Loucy (cell line): ENCODE measurements around the gene TMPRSS15.

ENCODE experiments used
- CTCF ChIP-seq: fragments of 200-600 bp; sonication (generic); conservative IDR thresholded peaks from 2 replicates; pipeline ENCODE4 v1.5.1; 2014; ENCODE audit warnings: mild to moderate bottlenecking, antibody characterized with exemption, low read length
- EZH2phosphoT487 ChIP-seq: fragments of 200-600 bp; IDR thresholded peaks from 2 replicates; pipeline ENCODE4 v1.6.1; 2018; ENCODE audit warnings: antibody characterized with exemption, mild to moderate bottlenecking, moderate library complexity, borderline replicate concordance

DNA sequence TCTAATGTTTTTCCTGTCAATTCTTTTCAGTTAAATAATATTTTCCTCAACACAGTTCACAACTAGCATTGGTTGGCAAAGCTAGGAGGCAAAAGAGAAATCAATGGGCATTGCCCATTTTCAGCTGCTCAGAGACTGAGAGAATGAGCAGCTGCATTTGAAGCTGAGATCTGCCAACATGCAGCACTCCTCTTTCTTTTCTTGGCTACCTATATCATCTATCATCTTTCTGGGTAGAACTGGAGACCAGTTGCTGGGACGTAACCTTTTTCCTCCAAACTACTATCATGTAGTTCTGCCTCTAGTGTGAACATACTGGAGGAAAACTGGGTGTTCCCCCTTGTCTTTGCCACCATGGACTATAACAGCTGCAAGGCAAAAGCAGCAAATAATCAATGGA, 136.1 kb downstream of the TMPRSS15 start:
- no peak for TF ChIP-seq CTCF
- TF ChIP-seq EZH2phosphoT487 = no peak
